Ishikawa (cell line): ENCODE data around the gene PRXL2B.

ENCODE experiments used
- CEBPB ChIP-seq: IDR thresholded peaks from 2 replicates; pipeline ENCODE4 v1.6.1; 2012
- CREB1 ChIP-seq: IDR thresholded peaks from 2 replicates; pipeline ENCODE4 v1.6.1; 2012; ENCODE audit warnings: low read depth
- EGR1 ChIP-seq: IDR thresholded peaks from 2 replicates; pipeline ENCODE4 v1.6.1; 2012
- EP300 ChIP-seq: IDR thresholded peaks from 2 replicates; pipeline ENCODE4 v1.6.1; 2012; ENCODE audit warnings: borderline replicate concordance
- FOXM1 ChIP-seq: IDR thresholded peaks from 2 replicates; pipeline ENCODE4 v1.6.1; 2012; ENCODE audit warnings: low read depth, borderline replicate concordance
- MAX ChIP-seq: IDR thresholded peaks from 2 replicates; pipeline ENCODE4 v1.6.1; 2012
- NFIC ChIP-seq: IDR thresholded peaks from 2 replicates; pipeline ENCODE4 v1.6.1; 2012
- RAD21 ChIP-seq: IDR thresholded peaks from 2 replicates; pipeline ENCODE4 v1.6.1; 2012; ENCODE audit warnings: low read depth
- REST ChIP-seq: IDR thresholded peaks from 2 replicates; pipeline ENCODE4 v1.6.1; 2012; ENCODE audit warnings: low read depth, mild to moderate bottlenecking
- TAF1 ChIP-seq: IDR thresholded peaks from 2 replicates; pipeline ENCODE4 v1.6.1; 2012; ENCODE audit warnings: low read depth, mild to moderate bottlenecking
- TCF12 ChIP-seq: IDR thresholded peaks from 2 replicates; pipeline ENCODE4 v1.6.1; 2012; ENCODE audit warnings: low read depth
- TEAD4 ChIP-seq: IDR thresholded peaks from 2 replicates; pipeline ENCODE4 v1.6.1; 2012
- USF1 ChIP-seq: IDR thresholded peaks from 2 replicates; pipeline ENCODE4 v1.6.1; 2012
- YY1 ChIP-seq: IDR thresholded peaks from 2 replicates; pipeline ENCODE4 v1.6.1; 2012; ENCODE audit warnings: low read depth
- ZBTB7A ChIP-seq: IDR thresholded peaks from 2 replicates; pipeline ENCODE4 v1.6.1; 2012; ENCODE audit warnings: low read depth

The PRXL2B gene

GRCh38 chr1:2625311-2625710, 38.7 kb downstream of the PRXL2B start:
- TF ChIP-seq CREB1 (no peak), CEBPB (no peak), TCF12 (no peak), TAF1 (no peak), REST (no peak), USF1 (no peak)

GRCh38 chr1:2627746-2628145, 41.2 kb downstream of the PRXL2B start:
- TF ChIP-seq MAX (no peak), ZBTB7A (no peak), EGR1 (no peak), CREB1 (no peak), TEAD4 (no peak)

- TF ChIP-seq MAX (no peak), USF1 (no peak), NFIC (no peak), REST (no peak), EP300 (no peak), CEBPB (no peak), TCF12 (no peak), RAD21 (no peak), TAF1 (no peak), YY1 (no peak), ZBTB7A (no peak), CREB1 (no peak), TEAD4 (no peak), FOXM1 (no peak)
Observed at GRCh38 chr1:2628191-2628932, 41.8 kb downstream of the PRXL2B start.

- TF ChIP-seq TEAD4 (no peak), TCF12 (no peak)
Observed at GRCh38 chr1:2628933-2629626, 42.5 kb downstream of the PRXL2B start.

- TF ChIP-seq YY1 (no peak), ZBTB7A (no peak), NFIC (no peak), EGR1 (no peak), TAF1 (no peak), TEAD4 (no peak), CEBPB (no peak), MAX (no peak), REST (no peak), FOXM1 (no peak), TCF12 (no peak)
Observed at GRCh38 chr1:2629627-2630497, 43.3 kb downstream of the PRXL2B start.
